ENCODE results near the gene ACTG1. TPM values are rescaled to one million over a fixed set of nuclear protein-coding genes. Genes with fewer than 3 reads are reported as not detected.

ACTG1 gene
- total RNA-seq, 4 donors from 2014 or later, result 1,023 to 5,472 (median 2,159) TPM

- H3K36me3 ChIP-seq, result no peaks in the 10 kb centered on the region
- no peaks in the 10 kb centered on the region for H3K27me3 ChIP-seq
- TF ChIP-seq CTCF (IDR thresholded peaks at IDR 0.05), result no peak
- TF ChIP-seq POLR2A (IDR thresholded peaks at IDR 0.05), result no peak
- no peak overlapping the region for H3K27ac ChIP-seq
- intact Hi-C loops (cut with DNase I; ENCODE audit: low total_unique reads), result no loop called here
- H3K4me1 ChIP-seq, result no peaks in the 10 kb centered on the region
- H3K4me3 ChIP-seq, result no peak overlapping the region
- no peak for DNase-seq
- no peaks in the 10 kb centered on the region for H3K9me3 ChIP-seq
Measured at GRCh38 chr17:81535480-81536298, 23.1 kb upstream of the ACTG1 start.

- no peak for TF ChIP-seq POLR2A (IDR thresholded peaks at IDR 0.05)
- no peak for TF ChIP-seq CTCF (IDR thresholded peaks at IDR 0.05)
- no peak for DNase-seq
- no peaks in the 10 kb centered on the region for H3K36me3 ChIP-seq
- H3K27ac ChIP-seq, result no peak overlapping the region
- H3K4me3 ChIP-seq, result no peak overlapping the region
- intact Hi-C loops (cut with DNase I; ENCODE audit: low total_unique reads), result no loop called here
- H3K27me3 ChIP-seq, result no peaks in the 10 kb centered on the region
- no peaks in the 10 kb centered on the region for H3K9me3 ChIP-seq
- H3K4me1 ChIP-seq, result no peaks in the 10 kb centered on the region
Measured at GRCh38 chr17:81535007-81535328, 22.4 kb upstream of the ACTG1 start.

- H3K36me3 ChIP-seq, result no peaks in the 10 kb centered on the region
- no peaks in the 10 kb centered on the region for H3K27me3 ChIP-seq
- H3K4me1 ChIP-seq, result no peaks in the 10 kb centered on the region
- intact Hi-C loops (cut with DNase I; ENCODE audit: low total_unique reads), result no loop called here
- TF ChIP-seq CTCF (IDR thresholded peaks at IDR 0.05) (no peak), POLR2A (IDR thresholded peaks at IDR 0.05) (no peak)
- DNase-seq, result no peak
- no peaks in the 10 kb centered on the region for H3K9me3 ChIP-seq
- H3K27ac ChIP-seq, result no peak overlapping the region
- no peak overlapping the region for H3K4me3 ChIP-seq
Measured at GRCh38 chr17:81534157-81535006, 21.8 kb upstream of the ACTG1 start.

- Histone ChIP-seq H3K36me3 (no peaks in the 10 kb centered on the region), H3K27me3 (no peaks in the 10 kb centered on the region), H3K4me3 (no peak overlapping the region), H3K4me1 (no peaks in the 10 kb centered on the region), H3K27ac (no peak overlapping the region), H3K9me3 (no peaks in the 10 kb centered on the region)
- DNase-seq, result no peak
- intact Hi-C loops (cut with DNase I; ENCODE audit: low total_unique reads), result no loop called here
- TF ChIP-seq POLR2A (IDR thresholded peaks at IDR 0.05) (no peak), CTCF (IDR thresholded peaks at IDR 0.05) (no peak)
Measured at GRCh38 chr17:81533339-81534141, 20.9 kb upstream of the ACTG1 start.

All from uterus (tissue), 4 donors.